Measurements from ENCODE around the gene CBY2.

GRCh38 chr13:45748941-45749759, 47.0 kb downstream of the CBY2 start:
- TF ChIP-seq CTCF (IDR thresholded peaks at IDR 0.05) (no peak), POLR2AphosphoS5 (IDR thresholded peaks at IDR 0.05) (no peak), POLR2A (IDR thresholded peaks at IDR 0.05) (no peak)

Data from upper lobe of left lung (tissue), 4 donors.